Body of pancreas (tissue), 4 donors: ENCODE data around the gene PAM. TPM values are rescaled to one million over a fixed set of nuclear protein-coding genes. Genes with fewer than 3 reads are reported as not detected.

ENCODE experiments used
- ATAC-seq: fragments of 150-250 bp; one replicate; pipeline ENCODE4 v1.9.1; 2016
- DNase-seq, 4 donors: peaks; one replicate each; pipeline ENCODE4 v3.0.0-alpha.2; 2019
- H3K27ac ChIP-seq, 4 donors: fragments of 200-600 bp; sonication (generic); 1 replicate in 3 of 4; 2 replicates in 1 of 4; pipeline versions ENCODE4 v1.5.1 to v1.6.1; 2016 to 2019; ENCODE audit warnings: mild to moderate bottlenecking in 1 of 4, mixed read lengths in 1 of 4, moderate library complexity in 1 of 4
- H3K27me3 ChIP-seq, 2 donors: fragments of 200-600 bp; sonication (generic); one replicate each; pipeline ENCODE4 v1.6.0; 2016; ENCODE audit warnings: mild to moderate bottlenecking in 1 of 2
- H3K36me3 ChIP-seq, 2 donors: fragments of 200-600 bp; sonication (generic); replicated peaks in 1 of 2; 2 replicates each; pipeline ENCODE4 v1.5.1; 2016; ENCODE audit warnings: low read depth in 2 of 2; ENCODE audit not compliant: insufficient read depth in 1 of 2
- H3K4me1 ChIP-seq: fragments of 200-600 bp; sonication (generic); one replicate; pipeline ENCODE4 v1.6.0; 2016
- H3K4me3 ChIP-seq, 2 donors: fragments of 200-600 bp; sonication (generic); 1 replicate in 1 of 2; 2 replicates in 1 of 2; pipeline ENCODE4 v1.5.1; 2016 to 2019
- H3K9me3 ChIP-seq, 3 donors: fragments of 200-600 bp; sonication (generic); 1 replicate in 2 of 3; 2 replicates in 1 of 3; pipeline ENCODE4 v1.5.1; 2016
- CTCF ChIP-seq, 7 experiments: fragments of 450-650 bp in 4 of 7; fragments of 200-600 bp in 3 of 7; sonication (generic) in 3 of 7; IDR thresholded peaks; one replicate each; pipeline ENCODE4 v1.5.1; 2016 to 2019; ENCODE audit warnings: antibody characterized with exemption in 7 of 7
- POLR2A ChIP-seq, 3 donors: fragments of 450-650 bp; IDR thresholded peaks; one replicate each; pipeline ENCODE4 v1.6.1; 2016; ENCODE audit warnings: antibody characterized with exemption in 3 of 3, mild to moderate bottlenecking in 2 of 3
- WGBS, 2 donors: methylation state at CpG; one replicate each; pipeline ENCODE4 v1.1.5; 2017; 5-methylcytosine and 5-hydroxymethylcytosine counted together
- intact Hi-C: fragments of 100-400 bp; cut with DNase I; formaldehyde crosslinking; loops from one replicate; pipeline ENCODE4 v1.15.1; 2023
- total RNA-seq, 2 donors: library from RNA; depleted of rRNA; stranded (reverse); fragments of >200 nt; gene quantifications; one replicate each; pipeline ENCODE4 v1.1.0, GENCODE V29; 2016

The PAM gene
- total RNA-seq, 2 donors from 2014 or later, result 75.2 to 111 TPM

DNA sequence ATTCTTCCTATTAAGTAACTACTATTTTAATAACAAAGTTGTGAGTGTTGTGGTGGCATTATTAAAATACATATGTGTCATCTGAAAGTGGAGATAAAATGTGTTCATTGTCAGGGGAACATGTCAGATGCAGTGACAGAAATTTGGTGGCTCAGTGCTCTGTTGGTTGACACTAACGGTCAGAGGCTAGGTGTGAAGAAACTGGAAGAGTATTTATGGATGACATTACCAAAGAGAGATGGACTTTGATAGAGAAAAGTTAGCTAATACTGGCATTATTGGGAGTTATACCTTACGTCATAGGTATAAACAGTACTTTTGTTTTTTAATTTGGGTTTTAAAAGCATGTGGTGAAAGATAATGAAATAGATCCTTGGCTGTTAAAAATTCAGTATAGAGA lies 33.7 kb downstream of the PAM start:
- DNase-seq, result no peak
- Histone ChIP-seq H3K4me1 (no peaks in the 10 kb centered on the region), H3K4me3 (no peak overlapping the region), H3K27ac (no peak overlapping the region), H3K27me3 (no peaks in the 10 kb centered on the region), H3K36me3 (no peaks in the 10 kb centered on the region), H3K9me3 (no peaks in the 10 kb centered on the region)
- intact Hi-C loops, result no loop called here
- 92 to 93% methylated on average over 2 of the region's 2 CpGs for WGBS, 2 donors
- no peak for ATAC-seq
- no peak for TF ChIP-seq CTCF (IDR thresholded peaks at IDR 0.05)
- no peak for TF ChIP-seq POLR2A (IDR thresholded peaks at IDR 0.05)

- Histone ChIP-seq H3K9me3 (no peaks in the 10 kb centered on the region), H3K27ac (no peak overlapping the region), H3K4me3 (no peak overlapping the region), H3K4me1 (peaks cover under 1% of the 10 kb centered on the region), H3K27me3 (no peaks in the 10 kb centered on the region), H3K36me3 (no peaks in the 10 kb centered on the region)
- intact Hi-C loops, result no loop called here
- TF ChIP-seq POLR2A (IDR thresholded peaks at IDR 0.05) (no peak), CTCF (IDR thresholded peaks at IDR 0.05) (no peak)
- DNase-seq (no peak), ATAC-seq (no peak)
- WGBS, 2 donors, result 85 to 86% methylated on average over 4 of the region's 4 CpGs
Measured at GRCh38 chr5:102789469-102789868, 34.4 kb downstream of the PAM start.

GRCh38 chr5:102790748-102791147 lies 35.6 kb downstream of the PAM start:
- no peaks in the 10 kb centered on the region for H3K9me3 ChIP-seq
- H3K27me3 ChIP-seq, result no peaks in the 10 kb centered on the region
- DNase-seq (no peak), ATAC-seq (no peak)
- H3K36me3 ChIP-seq, result no peaks in the 10 kb centered on the region
- TF ChIP-seq POLR2A (IDR thresholded peaks at IDR 0.05) (no peak), CTCF (IDR thresholded peaks at IDR 0.05) (no peak)
- H3K4me1 ChIP-seq, result peaks cover 8% of the 10 kb centered on the region
- H3K4me3 ChIP-seq, result no peak overlapping the region
- no peak overlapping the region for H3K27ac ChIP-seq
- intact Hi-C loops, result no loop called here

- peak in 1 of 4 donors; percentile 10 for DNase-seq
- intact Hi-C loops, result no loop called here
- TF ChIP-seq CTCF (IDR thresholded peaks at IDR 0.05) (peak in 6 of 7 experiments; percentile 6 to 42 (median 36)), POLR2A (IDR thresholded peaks at IDR 0.05) (no peak)
- Histone ChIP-seq H3K27ac (no peak overlapping the region), H3K4me1 (peaks cover 13% of the 10 kb centered on the region), H3K9me3 (no peaks in the 10 kb centered on the region), H3K27me3 (no peaks in the 10 kb centered on the region), H3K4me3 (no peak overlapping the region), H3K36me3 (no peaks in the 10 kb centered on the region)
- WGBS, 2 donors, result 47 to 52% methylated on average over 1 of the region's 1 CpG
- ATAC-seq, result peak; percentile 48
Measured at GRCh38 chr5:102792705-102793104, 37.6 kb downstream of the PAM start.

- no peak overlapping the region for H3K4me3 ChIP-seq
- intact Hi-C loops, result no loop called here
- 80 to 87% methylated on average over 1 of the region's 1 CpG for WGBS, 2 donors
- no peak overlapping the region for H3K27ac ChIP-seq
- H3K4me1 ChIP-seq, result peaks cover 13% of the 10 kb centered on the region
- no peaks in the 10 kb centered on the region for H3K9me3 ChIP-seq
- no peaks in the 10 kb centered on the region for H3K36me3 ChIP-seq
- no peak for ATAC-seq
- no peaks in the 10 kb centered on the region for H3K27me3 ChIP-seq
- DNase-seq, result no peak
- TF ChIP-seq CTCF (IDR thresholded peaks at IDR 0.05) (no peak), POLR2A (IDR thresholded peaks at IDR 0.05) (no peak)
Measured at GRCh38 chr5:102794047-102794446, 38.9 kb downstream of the PAM start.
